K562 (cell line): ENCODE results near the gene TCEANC. TPM values are rescaled to one million over a fixed set of nuclear protein-coding genes. Genes with fewer than 3 reads are reported as not detected.

Experiments used
- ATF1 ChIP-seq, 2 experiments: fragments of 450-650 bp in 1 of 2; IDR thresholded peaks; 2 replicates each; pipeline ENCODE4 v1.6.1; 2016; ENCODE audit warnings: missing compliant biosample characterization in 1 of 2, missing genetic modification characterization in 1 of 2
- FOXP1 ChIP-seq: sonication (generic); formaldehyde crosslinking; IDR thresholded peaks from 2 replicates; pipeline ENCODE4 v1.8.0; 2022; ENCODE audit warnings: mild to moderate bottlenecking, missing genetic modification reagents
- HDAC1 ChIP-seq, 2 experiments: fragments of 450-650 bp; IDR thresholded peaks; 2 replicates each; pipeline ENCODE4 v1.6.1; 2016 to 2017; ENCODE audit warnings: inconsistent platforms in 1 of 2, mild to moderate bottlenecking in 1 of 2, moderate library complexity in 1 of 2
- IRF9 ChIP-seq: fragments of 450-650 bp; IDR thresholded peaks from 2 replicates; pipeline ENCODE4 v1.6.1; 2016; ENCODE audit warnings: missing biosample characterization, missing genetic modification characterization
- MITF ChIP-seq: IDR thresholded peaks from 2 replicates; pipeline ENCODE4 v1.6.1; 2014; ENCODE audit warnings: antibody characterized with exemption
- NCOA4 ChIP-seq: fragments of 450-650 bp; IDR thresholded peaks from 2 replicates; pipeline ENCODE4 v1.6.1; 2018; ENCODE audit warnings: mild to moderate bottlenecking; ENCODE audit not compliant: partially characterized antibody
- NFE2 ChIP-seq: IDR thresholded peaks from 2 replicates; pipeline ENCODE4 v1.6.1; 2014; ENCODE audit warnings: antibody characterized with exemption, low read depth
- NFYB ChIP-seq: IDR thresholded peaks from 2 replicates; pipeline ENCODE4 v1.6.1; 2011; ENCODE audit warnings: mild to moderate bottlenecking, moderate library complexity; ENCODE audit not compliant: insufficient read length; ENCODE audit errors: extremely low read depth
- POLR2AphosphoS5 ChIP-seq: IDR thresholded peaks from 2 replicates; pipeline ENCODE4 v1.6.1; 2011; ENCODE audit warnings: mild to moderate bottlenecking, low read depth, low read length, moderate library complexity; ENCODE audit not compliant: control insufficient read depth, insufficient read depth
- RBM17 ChIP-seq: fragments of 200-400 bp; formaldehyde crosslinking; IDR thresholded peaks from 2 replicates; pipeline ENCODE4 v1.6.1; 2017; ENCODE audit warnings: low read depth, mild to moderate bottlenecking, low read length, borderline replicate concordance
- RBM34 ChIP-seq: fragments of 200-400 bp; formaldehyde crosslinking; IDR thresholded peaks from 2 replicates; pipeline ENCODE4 v1.6.1; 2018; ENCODE audit warnings: low read length, borderline replicate concordance; ENCODE audit not compliant: insufficient read depth
- polyA plus RNA-seq, 8 experiments: library from polyadenylated mRNA; depleted of rRNA in 4 of 8; stranded (reverse) in 5 of 8; unstranded in 3 of 8; fragments of >200 nt; fragmentation: Nextera tagmentation in 2 of 8; fragmentation: Illumina TruSeq in 1 of 8; extraction: Ambion mirVana in 2 of 8; extraction: Trizol in 1 of 8; gene quantifications; 2 replicates each; pipeline versions ENCODE4 v1.2.1 to v1.2.3, GENCODE V29; 2011 to 2014; ENCODE audit warnings: inconsistent platforms in 1 of 8, missing spikeins in 1 of 8
- total RNA-seq, 7 experiments: library from RNA; depleted of rRNA in 6 of 7; stranded (reverse); fragments of >200 nt in 6 of 7; fragmentation: Illumina TruSeq in 2 of 7; extraction: Trizol in 2 of 7; gene quantifications; 2 replicates each; pipeline versions ENCODE4 v1.2.1 to v1.2.3, GENCODE V29; 2011 to 2021; ENCODE audit warnings: low replicate concordance in 1 of 7
- TF ChIP-seq, protein P1 (sequence below): fragments of 450-650 bp; IDR thresholded peaks from 2 replicates; pipeline ENCODE4 v1.6.1; 2016; ENCODE audit warnings: mild to moderate bottlenecking, moderate library complexity

Gene TCEANC
- total and polyA plus RNA-seq, 9 of the 15 experiments (the other 6 are each of a cell fraction or from before 2014, with no cell fraction given), result 1.2 to 2.8 (median 2.0) TPM

DNA sequence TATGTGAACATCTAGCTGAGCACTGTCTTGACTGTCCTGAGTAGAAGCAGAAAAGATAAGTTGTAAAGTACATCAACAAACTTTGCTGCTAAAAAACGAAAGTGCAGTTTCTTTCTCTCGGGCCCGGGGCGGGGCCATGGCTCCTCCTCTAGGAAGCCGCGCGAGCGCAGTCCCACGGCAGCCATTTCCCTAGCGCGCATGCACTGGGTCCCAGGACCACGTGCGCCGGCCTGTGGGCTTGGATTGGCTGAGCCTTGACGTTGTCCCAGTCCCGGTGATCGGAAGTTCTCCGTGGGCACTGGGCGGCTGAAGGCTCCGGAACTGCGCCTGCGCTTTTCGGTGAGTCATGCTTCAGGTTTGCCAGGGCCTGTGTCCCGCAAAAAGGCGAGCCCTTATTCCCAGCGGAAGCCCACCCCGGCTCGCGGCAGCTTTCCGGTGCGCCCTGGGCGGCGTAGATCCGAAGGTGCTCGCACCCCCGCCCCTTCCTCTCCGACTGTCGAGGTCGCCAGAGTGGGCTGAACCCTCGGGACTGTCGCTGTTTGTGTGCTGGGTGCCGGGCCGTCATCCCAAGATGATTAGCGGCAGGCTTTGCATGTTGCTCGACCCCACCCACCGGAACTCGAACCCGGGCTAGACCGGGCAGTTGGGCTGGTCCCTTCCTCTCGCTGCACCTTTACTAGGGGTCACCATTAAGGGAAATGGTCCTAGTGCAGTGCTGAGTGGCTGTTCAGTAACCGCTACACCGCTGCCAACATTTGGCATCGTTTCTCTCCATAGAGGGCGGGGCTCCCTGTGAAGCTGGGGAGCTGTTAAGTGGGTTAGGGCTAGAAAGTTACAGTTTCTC is at the start of gene TCEANC (continued):
- TF ChIP-seq, protein P1, sequence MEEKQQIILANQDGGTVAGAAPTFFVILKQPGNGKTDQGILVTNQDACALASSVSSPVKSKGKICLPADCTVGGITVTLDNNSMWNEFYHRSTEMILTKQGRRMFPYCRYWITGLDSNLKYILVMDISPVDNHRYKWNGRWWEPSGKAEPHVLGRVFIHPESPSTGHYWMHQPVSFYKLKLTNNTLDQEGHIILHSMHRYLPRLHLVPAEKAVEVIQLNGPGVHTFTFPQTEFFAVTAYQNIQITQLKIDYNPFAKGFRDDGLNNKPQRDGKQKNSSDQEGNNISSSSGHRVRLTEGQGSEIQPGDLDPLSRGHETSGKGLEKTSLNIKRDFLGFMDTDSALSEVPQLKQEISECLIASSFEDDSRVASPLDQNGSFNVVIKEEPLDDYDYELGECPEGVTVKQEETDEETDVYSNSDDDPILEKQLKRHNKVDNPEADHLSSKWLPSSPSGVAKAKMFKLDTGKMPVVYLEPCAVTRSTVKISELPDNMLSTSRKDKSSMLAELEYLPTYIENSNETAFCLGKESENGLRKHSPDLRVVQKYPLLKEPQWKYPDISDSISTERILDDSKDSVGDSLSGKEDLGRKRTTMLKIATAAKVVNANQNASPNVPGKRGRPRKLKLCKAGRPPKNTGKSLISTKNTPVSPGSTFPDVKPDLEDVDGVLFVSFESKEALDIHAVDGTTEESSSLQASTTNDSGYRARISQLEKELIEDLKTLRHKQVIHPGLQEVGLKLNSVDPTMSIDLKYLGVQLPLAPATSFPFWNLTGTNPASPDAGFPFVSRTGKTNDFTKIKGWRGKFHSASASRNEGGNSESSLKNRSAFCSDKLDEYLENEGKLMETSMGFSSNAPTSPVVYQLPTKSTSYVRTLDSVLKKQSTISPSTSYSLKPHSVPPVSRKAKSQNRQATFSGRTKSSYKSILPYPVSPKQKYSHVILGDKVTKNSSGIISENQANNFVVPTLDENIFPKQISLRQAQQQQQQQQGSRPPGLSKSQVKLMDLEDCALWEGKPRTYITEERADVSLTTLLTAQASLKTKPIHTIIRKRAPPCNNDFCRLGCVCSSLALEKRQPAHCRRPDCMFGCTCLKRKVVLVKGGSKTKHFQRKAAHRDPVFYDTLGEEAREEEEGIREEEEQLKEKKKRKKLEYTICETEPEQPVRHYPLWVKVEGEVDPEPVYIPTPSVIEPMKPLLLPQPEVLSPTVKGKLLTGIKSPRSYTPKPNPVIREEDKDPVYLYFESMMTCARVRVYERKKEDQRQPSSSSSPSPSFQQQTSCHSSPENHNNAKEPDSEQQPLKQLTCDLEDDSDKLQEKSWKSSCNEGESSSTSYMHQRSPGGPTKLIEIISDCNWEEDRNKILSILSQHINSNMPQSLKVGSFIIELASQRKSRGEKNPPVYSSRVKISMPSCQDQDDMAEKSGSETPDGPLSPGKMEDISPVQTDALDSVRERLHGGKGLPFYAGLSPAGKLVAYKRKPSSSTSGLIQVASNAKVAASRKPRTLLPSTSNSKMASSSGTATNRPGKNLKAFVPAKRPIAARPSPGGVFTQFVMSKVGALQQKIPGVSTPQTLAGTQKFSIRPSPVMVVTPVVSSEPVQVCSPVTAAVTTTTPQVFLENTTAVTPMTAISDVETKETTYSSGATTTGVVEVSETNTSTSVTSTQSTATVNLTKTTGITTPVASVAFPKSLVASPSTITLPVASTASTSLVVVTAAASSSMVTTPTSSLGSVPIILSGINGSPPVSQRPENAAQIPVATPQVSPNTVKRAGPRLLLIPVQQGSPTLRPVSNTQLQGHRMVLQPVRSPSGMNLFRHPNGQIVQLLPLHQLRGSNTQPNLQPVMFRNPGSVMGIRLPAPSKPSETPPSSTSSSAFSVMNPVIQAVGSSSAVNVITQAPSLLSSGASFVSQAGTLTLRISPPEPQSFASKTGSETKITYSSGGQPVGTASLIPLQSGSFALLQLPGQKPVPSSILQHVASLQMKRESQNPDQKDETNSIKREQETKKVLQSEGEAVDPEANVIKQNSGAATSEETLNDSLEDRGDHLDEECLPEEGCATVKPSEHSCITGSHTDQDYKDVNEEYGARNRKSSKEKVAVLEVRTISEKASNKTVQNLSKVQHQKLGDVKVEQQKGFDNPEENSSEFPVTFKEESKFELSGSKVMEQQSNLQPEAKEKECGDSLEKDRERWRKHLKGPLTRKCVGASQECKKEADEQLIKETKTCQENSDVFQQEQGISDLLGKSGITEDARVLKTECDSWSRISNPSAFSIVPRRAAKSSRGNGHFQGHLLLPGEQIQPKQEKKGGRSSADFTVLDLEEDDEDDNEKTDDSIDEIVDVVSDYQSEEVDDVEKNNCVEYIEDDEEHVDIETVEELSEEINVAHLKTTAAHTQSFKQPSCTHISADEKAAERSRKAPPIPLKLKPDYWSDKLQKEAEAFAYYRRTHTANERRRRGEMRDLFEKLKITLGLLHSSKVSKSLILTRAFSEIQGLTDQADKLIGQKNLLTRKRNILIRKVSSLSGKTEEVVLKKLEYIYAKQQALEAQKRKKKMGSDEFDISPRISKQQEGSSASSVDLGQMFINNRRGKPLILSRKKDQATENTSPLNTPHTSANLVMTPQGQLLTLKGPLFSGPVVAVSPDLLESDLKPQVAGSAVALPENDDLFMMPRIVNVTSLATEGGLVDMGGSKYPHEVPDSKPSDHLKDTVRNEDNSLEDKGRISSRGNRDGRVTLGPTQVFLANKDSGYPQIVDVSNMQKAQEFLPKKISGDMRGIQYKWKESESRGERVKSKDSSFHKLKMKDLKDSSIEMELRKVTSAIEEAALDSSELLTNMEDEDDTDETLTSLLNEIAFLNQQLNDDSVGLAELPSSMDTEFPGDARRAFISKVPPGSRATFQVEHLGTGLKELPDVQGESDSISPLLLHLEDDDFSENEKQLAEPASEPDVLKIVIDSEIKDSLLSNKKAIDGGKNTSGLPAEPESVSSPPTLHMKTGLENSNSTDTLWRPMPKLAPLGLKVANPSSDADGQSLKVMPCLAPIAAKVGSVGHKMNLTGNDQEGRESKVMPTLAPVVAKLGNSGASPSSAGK, result peak; percentile 66
- TF ChIP-seq HDAC1 (IDR thresholded peaks at IDR 0.05), result peak in 1 of 2 experiments; percentile 76; a peak in 2 of 4 replicates
- no peak for TF ChIP-seq NFE2
- TF ChIP-seq FOXP1, result peak; percentile 88
- TF ChIP-seq IRF9 (tag), result no peak
- 0 out of 2 replicates have a peak, but pooled peaks have one; percentile 5 for TF ChIP-seq MITF
- TF ChIP-seq NCOA4, result no peak
- TF ChIP-seq POLR2AphosphoS5, result peak; percentile 78
- no peak for TF ChIP-seq RBM34
- TF ChIP-seq RBM17, result no peak
- TF ChIP-seq NFYB, result peak; percentile 90
- no peak for TF ChIP-seq ATF1 (CRISPR knock-in tag; IDR thresholded peaks at IDR 0.05)
- TF ChIP-seq ATF1 (tag; IDR thresholded peaks at IDR 0.05), result peak; percentile 70
